GM20431 (cell line): Measurements from ENCODE around the gene RFX7.
"Not testable (repeated sequence)": the region's sequence is repeated elsewhere in the genome, so short reads cannot be mapped to it uniquely, and the experiment has no call there.

ENCODE experiments used
- in situ Hi-C: fragments of 300-500 bp; cut with MseI, MboI; formaldehyde crosslinking; loops from one replicate; pipeline ENCODE4 v1.15.0; 2020; ENCODE audit warnings: low sequenced_read_pairs; ENCODE audit not compliant: unreplicated experiment

The RFX7 gene

GRCh38 chr15:56208185-56208584, 35.5 kb downstream of the RFX7 start:
- in situ Hi-C loops: no loop called here

DNA sequence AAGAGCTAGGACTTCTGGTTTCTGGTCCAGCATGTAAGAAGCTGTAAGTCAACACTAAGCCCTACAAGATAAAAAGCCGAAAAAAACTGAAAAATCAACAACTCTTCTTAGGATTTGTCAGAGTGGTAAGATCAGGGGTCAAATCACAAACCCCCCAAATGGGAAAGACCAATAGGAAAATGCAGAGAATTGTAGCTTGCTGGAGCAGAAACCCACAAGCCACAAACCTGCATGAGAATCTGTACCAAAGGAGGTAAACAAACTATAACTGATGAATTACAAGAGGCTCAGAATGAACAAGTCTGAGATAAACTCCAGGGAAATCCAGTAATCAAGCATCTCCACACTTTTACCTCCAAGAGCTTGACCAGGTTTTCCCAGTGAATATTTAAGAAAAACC, 36.0 kb downstream of the RFX7 start:
- in situ Hi-C loops: no loop called here

DNA sequence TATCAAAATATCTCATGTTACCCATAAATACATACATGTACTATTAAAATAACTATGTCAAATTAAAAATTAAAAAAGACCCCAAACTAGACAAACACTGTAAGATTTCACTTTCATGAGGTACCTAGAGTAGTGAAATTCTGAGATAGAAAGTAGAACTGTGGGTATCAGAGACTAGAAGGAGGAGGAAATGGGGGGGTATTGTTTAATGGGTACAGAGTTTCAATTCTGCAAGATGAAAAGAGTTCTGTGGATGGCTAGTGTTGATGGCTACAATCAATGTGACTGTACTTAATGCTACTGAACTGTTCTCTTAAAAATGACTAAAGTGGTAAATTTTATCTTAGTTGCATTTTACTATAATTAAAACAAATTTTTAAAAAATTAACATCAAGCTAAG, 36.6 kb downstream of the RFX7 start:
- in situ Hi-C loops: no loop called here

DNA sequence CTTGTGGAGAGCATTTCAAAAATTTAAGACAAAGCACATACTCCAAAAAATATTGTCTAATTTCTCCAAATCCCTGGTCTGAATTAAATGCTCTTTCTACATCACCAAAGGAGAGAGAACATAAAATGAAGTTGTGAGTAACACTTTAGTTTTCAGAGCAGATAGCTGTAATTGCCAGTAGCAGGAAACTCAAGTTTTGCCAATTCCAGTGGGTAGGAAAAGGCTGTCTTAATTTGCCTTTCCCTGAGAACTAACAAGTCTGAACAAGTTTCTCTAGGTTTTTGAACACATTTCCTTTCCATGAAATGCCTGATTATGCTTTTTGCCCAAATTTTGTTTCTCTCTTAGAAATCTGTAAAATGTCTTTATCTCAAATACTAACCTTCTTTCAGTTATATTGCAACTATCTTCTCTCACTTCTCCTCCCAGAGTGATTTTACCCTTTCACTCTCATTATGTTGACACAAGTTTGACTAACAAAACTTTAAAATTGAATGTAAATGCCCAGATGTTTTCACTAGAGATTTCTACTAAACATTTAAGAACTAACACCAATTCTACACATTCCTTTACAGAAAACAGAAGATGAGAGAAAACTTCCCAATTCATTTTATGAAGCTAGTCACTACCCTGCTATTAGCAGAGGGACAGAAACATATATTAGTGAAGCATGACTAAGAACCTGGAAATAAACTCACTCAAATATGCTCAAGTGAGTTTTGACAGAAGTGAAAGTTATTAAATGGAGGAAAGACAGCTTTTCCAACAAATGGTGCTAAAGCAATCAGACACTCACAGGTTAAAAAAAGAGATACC, 38.4 kb downstream of the RFX7 start:
- in situ Hi-C loops: no loop called here

GRCh38 chr15:56203312-56203922, 40.3 kb downstream of the RFX7 start:
- in situ Hi-C loops: not testable (repeated sequence)

- in situ Hi-C loops: no loop called here
Observed at GRCh38 chr15:56202701-56203100, 41.0 kb downstream of the RFX7 start.

DNA sequence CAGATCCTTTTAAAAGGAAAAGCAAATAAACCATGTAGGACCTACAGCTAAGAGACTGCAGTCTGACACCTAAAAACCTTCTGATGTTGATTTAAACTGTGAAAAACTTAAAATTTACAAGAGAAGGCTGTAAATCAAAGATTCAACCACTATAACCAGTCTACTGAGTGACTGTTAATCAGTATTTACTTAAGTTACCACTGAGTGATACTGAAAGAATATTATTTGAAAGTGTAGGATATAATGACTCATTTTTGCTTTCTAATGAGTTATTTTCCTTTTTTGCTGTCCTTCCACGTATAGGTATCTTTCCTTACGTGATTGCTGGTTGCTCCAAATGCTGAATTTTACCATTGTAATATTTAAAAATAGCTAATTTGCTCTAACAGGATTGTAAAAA, 44.6 kb downstream of the RFX7 start:
- in situ Hi-C loops: no loop called here

DNA sequence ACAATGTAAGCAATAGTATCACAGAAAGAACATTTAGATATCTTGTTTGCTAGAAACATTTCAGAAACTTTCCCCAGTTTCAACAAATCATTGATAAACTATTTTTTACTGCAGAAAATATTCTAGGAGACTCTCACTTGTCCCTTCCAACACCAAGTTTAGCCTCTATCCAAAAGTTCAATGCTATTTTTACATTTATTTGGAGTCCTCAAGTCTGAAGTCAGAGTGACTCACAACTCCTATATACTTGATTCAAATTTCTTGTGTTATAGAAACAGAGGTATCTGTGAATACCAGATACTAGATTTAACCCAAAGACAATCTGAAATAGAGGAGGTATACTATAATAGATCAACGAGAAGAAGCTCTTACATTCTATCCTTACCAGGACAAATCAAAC, 49.6 kb downstream of the RFX7 start:
- in situ Hi-C loops: no loop called here

GRCh38 chr15:56192659-56193442, 50.8 kb downstream of the RFX7 start:
- in situ Hi-C loops: no loop called here

DNA sequence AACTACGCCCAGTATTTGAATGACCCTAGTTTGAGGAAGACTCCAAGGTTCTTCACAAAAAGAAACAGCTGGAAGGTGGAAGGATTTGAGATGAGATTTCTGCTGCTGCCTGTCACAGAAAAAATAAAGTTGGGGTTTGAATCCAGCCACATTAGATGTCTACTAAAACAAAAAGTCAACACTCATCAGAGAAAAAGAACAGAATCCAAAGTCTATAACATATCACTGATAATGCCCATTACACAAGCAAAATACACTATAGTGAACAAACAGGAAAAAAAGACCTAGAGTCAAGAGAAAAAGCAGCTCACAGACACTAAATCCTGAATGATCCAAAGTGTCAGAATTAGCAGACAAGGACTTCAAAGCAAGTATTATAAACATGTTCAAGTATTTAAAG, 56.0 kb downstream of the RFX7 start:
- in situ Hi-C loops: no loop called here

GRCh38 chr15:56185980-56186379, 57.7 kb downstream of the RFX7 start:
- in situ Hi-C loops: no loop called here

GRCh38 chr15:56184516-56184915, 59.2 kb downstream of the RFX7 start:
- in situ Hi-C loops: no loop called here

GRCh38 chr15:56180851-56181250, 62.8 kb downstream of the RFX7 start:
- in situ Hi-C loops: no loop called here

- in situ Hi-C loops: no loop called here
Observed at GRCh38 chr15:56176996-56177395, 66.7 kb downstream of the RFX7 start.

GRCh38 chr15:56175788-56176187, 67.9 kb downstream of the RFX7 start:
- in situ Hi-C loops: no loop called here

- in situ Hi-C loops: no loop called here
Observed at GRCh38 chr15:56174649-56175048, 69.0 kb downstream of the RFX7 start.

- in situ Hi-C loops: no loop called here
Observed at GRCh38 chr15:56168394-56168793, 75.3 kb downstream of the RFX7 start.

GRCh38 chr15:56165234-56165633, 78.4 kb downstream of the RFX7 start:
- in situ Hi-C loops: no loop called here

GRCh38 chr15:56160966-56161365, 82.7 kb downstream of the RFX7 start:
- in situ Hi-C loops: no loop called here

- in situ Hi-C loops: no loop called here
Observed at GRCh38 chr15:56156877-56157276, 86.8 kb downstream of the RFX7 start.

GRCh38 chr15:56155278-56155677, 88.4 kb downstream of the RFX7 start:
- in situ Hi-C loops: not testable (repeated sequence)
